GM19023 (cell line): ENCODE results near the gene LEF1.
A peak's percentile ranks its signal among the peaks of the same experiment; 100 is the strongest.

ENCODE experiments used
- ATAC-seq: cut with Tn5 transposase; IDR thresholded peaks from one replicate; pipeline ENCODE4 v1.9.1; 2021; ENCODE audit warnings: mild to moderate bottlenecking, moderate library complexity; ENCODE audit not compliant: unreplicated experiment

The LEF1 gene

GRCh38 chr4:108180513-108180912 lies 11.8 kb upstream of the LEF1 start:
- no peak for ATAC-seq

DNA sequence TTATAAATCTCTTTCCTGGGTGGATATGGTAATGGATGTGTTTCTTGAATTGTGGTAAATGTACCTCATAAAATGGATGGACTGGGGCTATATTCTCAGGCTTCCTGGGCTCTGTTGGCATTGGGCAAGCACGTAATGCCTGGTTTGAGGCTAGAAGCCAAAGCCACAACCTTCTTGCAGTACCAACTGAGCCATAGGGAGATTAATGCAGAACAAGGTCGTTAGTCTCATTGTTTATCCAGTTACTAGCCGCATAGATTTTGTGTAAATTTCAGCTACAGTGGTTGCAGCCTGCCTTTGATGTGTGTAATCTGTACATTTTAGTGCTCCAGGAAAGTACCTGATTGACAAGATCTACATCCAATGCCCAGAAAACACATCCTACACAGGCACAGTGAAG lies 7.2 kb upstream of the LEF1 start:
- ATAC-seq: no peak

- no peak for ATAC-seq
Observed at GRCh38 chr4:108174856-108175255, 6.1 kb upstream of the LEF1 start.

DNA sequence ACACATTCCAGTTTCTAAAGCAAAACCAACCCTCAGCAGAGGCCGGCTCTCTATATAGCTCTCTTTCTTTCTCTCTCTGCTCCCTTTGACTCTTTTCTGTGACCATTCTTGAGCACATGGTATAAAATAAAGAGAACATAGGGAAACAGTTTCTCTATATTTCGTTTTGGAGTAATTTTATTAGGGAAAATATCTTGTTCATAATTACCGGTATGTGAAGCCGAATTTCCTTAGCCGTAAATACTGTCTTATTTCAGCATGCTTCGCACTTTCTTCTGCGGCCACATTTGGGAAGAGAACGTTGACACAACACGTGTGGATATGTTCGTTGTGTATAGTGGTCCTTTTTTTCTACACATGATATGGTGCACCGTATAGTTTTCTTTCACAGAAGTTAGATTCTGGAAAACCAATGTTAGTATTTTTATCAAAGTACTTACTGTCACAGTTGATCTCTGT lies 4.9 kb upstream of the LEF1 start:
- ATAC-seq: no peak

GRCh38 chr4:108172753-108173598 lies 4.2 kb upstream of the LEF1 start:
- ATAC-seq: peak; percentile 58

DNA sequence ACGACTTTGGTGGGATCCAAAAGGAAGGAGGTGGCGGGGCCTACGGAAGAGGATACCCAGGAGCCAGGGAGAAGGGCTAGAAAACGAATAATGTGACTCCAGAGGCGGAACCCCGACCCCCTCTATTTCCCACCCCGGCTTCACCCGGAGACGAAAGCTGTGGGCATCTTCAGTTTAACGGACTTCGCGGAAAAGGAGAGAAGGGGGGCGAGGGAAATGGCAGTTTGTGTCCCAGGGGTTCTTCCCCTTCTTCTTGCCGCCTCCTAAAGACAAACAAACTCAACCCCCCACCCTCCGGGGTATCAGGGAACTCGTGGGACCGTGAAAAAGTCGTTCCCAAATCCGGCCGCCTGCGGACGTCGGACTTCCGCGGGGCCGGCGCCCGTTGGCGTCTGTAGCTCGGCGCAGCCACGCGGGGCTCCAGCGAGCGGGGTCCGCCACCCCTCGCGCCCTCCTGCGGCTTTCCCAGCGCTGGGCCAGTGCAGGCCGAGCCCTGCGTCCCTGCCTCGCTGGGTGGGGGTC lies 3.6 kb upstream of the LEF1 start:
- peak; percentile 34 for ATAC-seq

GRCh38 chr4:108171339-108172230 lies 2.9 kb upstream of the LEF1 start:
- no peak for ATAC-seq

GRCh38 chr4:108170631-108171338 lies 2.1 kb upstream of the LEF1 start:
- no peak for ATAC-seq

GRCh38 chr4:108169664-108170063 lies 932 bp upstream of the LEF1 start:
- ATAC-seq: no peak

- no peak for ATAC-seq
Observed at GRCh38 chr4:108168160-108168670, 517 bp downstream of the LEF1 start.

DNA sequence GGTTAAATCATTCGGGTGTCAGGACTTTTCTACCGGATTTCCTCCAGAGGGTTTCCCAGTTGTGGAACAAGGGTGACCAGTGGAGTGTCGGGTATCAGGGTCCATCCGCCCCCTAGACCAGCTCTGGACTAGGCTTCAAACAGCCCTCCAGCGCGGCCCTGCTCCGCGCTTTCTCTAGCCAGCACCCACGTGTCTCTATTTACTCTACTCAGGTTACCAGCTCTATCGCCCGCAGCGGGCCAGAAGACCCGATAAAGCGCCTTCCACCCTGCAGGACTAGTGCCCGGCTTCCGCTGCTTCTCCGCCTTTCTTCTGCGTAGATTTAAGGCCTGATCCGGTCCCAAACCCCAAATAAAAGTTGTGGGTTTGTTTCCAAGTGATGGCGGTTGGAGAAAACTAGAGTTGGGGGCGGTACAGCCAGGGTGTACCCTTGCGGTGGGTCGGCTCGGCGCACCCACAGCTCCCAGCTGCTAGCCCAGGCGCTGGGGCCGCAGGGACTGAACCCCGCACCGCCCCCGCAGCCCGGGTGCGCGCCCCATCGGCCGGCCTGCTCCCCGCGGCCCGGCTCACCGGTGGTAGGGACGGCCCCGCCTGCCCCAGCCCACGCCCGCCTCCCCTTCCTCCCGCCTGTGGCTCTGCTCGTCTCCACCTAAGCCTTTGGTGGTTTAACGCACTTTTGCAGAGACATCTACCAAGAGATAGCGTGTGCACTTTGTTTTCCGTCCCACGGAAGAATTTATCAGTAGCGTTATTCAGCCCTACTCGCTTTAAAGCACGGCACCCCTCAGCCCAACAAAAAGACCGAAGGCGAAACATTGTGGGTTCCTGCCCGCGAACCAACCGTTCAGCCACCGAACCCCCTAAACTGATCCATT lies 2.1 kb downstream of the LEF1 start:
- peak; percentile 39 for ATAC-seq

GRCh38 chr4:108166038-108166437 lies 2.7 kb downstream of the LEF1 start:
- ATAC-seq: no peak

DNA sequence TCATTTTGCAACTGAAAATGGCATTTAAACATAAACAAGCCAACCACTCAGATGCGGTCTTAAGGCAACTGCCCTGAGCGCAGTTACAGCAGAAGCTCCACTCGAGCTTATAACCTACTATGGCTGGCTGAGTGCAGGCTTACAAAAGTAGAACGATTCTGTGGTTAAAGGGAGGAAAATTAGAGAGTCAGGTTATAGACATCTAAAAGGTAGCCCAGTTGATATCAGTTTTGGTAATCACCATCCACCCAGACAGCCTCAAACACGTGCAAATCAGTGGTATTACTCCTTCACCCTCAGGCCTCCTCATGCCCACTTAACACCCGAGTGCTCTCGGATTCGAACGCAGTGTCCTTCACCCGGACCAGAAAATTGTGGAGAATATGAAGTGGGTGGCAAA lies 3.1 kb downstream of the LEF1 start:
- ATAC-seq: no peak

DNA sequence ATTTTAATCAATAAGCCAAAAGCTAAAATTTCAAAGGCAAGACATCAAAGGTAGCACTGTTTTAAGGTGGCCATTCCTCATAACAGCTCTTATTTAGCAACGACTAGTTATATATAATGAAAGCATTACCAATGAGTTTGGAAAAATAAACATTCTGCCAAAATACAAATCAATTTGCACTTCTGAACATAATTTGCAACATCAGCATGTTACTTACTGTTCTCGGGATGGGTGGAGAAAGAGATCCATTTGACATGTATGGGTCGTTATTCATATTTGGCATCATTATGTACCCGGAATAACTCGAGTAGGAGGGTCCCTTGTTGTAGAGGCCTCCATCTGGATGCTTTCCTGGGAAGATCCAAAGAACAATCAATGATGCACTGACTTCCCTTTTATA lies 5.4 kb downstream of the LEF1 start:
- no peak for ATAC-seq

DNA sequence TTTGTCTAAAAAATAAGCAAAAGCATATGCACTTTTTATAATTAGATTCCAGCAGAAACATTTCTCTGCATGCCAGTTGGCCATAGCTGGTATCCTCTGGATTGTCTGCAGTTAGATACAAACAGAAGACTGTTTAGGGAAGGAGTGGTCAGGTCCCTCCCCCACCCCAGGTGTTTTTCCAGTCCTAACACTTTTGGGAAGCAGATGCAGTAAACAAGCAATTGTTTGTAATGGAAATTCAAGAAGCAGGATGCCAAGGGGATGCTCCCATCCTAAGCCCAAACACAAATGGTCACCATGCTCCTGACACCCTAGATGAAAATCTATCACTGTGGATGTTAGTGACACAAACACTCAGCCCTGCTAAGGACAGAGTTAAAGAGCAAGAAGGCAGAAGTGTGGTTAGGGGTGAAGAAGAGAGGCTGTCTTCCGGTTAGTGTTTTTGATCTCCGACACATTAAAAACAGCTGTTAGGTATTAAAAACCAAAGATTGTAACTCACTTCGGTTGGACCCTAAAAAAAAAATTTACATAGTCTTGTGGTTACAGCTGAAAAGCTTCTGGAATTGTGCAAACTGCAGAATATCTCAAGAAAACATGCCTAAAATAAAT lies 7.9 kb downstream of the LEF1 start:
- ATAC-seq: no peak

- ATAC-seq: no peak
Observed at GRCh38 chr4:108159845-108160244, 8.9 kb downstream of the LEF1 start.

- no peak for ATAC-seq
Observed at GRCh38 chr4:108157655-108158054, 11.1 kb downstream of the LEF1 start.

DNA sequence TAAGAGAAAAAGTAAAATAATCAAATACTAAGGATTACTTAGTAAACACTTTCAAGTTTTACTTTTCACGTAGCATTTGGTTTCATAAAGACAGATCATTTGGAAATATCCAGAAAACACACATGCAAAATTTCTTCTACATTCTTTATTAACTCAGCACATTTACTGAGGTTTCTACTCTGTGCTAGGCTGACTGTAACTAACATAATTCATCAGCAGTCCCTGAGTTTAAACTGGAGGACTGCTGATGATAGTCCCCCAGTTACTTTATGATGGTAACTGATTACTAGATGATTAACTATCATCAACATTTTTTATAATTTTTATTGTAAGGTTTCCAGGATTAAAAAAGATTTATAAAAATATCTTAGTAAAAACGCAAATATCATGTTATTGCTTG lies 12.3 kb downstream of the LEF1 start:
- no peak for ATAC-seq

- no peak for ATAC-seq
Observed at GRCh38 chr4:108155373-108155772, 13.4 kb downstream of the LEF1 start.
